ENCODE measurements around the gene TRIM6. TPM values are rescaled to one million over a fixed set of nuclear protein-coding genes. Genes with fewer than 3 reads are reported as not detected.

The TRIM6 gene
- total RNA-seq, 1 donor from 2014 or later: 7.1 TPM

DNA sequence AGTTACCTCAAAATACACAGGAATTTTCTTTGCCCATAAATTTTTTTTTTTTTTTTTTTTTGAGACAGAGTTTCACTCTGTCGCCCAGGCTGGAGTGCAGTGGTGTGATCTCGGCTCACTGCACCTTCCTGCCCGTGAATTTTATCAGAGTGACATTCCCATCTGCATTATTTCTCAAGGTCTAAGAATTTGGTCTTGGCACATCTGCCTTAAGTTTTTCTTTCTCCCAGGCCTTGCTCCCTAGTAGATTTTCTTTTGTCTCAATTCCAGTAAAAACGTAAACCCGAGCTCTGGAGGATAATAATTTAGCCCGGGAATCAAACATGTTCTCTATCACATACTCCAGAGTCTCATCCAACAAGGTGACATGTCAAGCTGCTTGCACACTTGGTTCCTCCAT, 12.4 kb downstream of the TRIM6 start:
- Mint-ChIP-seq H3K9me3 (no peaks in the 10 kb centered on the region), H3K27ac (no peak overlapping the region), H3K36me3 (no peaks in the 10 kb centered on the region), H3K4me3 (no peak overlapping the region), H3K4me1 (no peaks in the 10 kb centered on the region), H3K27me3 (ENCODE audit: insufficient read depth, low read depth) (peaks cover 2% of the 10 kb centered on the region)
- H4K20me1 ChIP-seq (ENCODE audit: low read depth): no peaks in the 10 kb centered on the region
- TF ChIP-seq EZH2phosphoT487 (IDR thresholded peaks at IDR 0.05) (no peak), CTCF (IDR thresholded peaks at IDR 0.05) (no peak), EZH2 (IDR thresholded peaks at IDR 0.05) (no peak)
- no peak overlapping the region for H3K27ac ChIP-seq
- H3K4me1 ChIP-seq: no peaks in the 10 kb centered on the region
- H3K9ac ChIP-seq: no peak overlapping the region
- no peak for DNase-seq (ENCODE audit: low spot score)
- no peaks in the 10 kb centered on the region for H3K79me2 ChIP-seq (ENCODE audit: low read depth)
- no peaks in the 10 kb centered on the region for H3F3A ChIP-seq (ENCODE audit: low read depth)
- no peaks in the 10 kb centered on the region for H3K27me3 ChIP-seq
- no peak overlapping the region for H2AFZ ChIP-seq (replicated peaks)
- H3K4me3 ChIP-seq: no peak overlapping the region
- H3K9me3 ChIP-seq (ENCODE audit: low read depth): no peaks in the 10 kb centered on the region
- H3K36me3 ChIP-seq: no peaks in the 10 kb centered on the region
- H3K4me2 ChIP-seq: no peak overlapping the region

GRCh38 chr11:5610446-5610845, 14.0 kb downstream of the TRIM6 start:
- Histone ChIP-seq H3K27ac (no peak overlapping the region), H3K27me3 (no peaks in the 10 kb centered on the region), H3K4me3 (no peak overlapping the region), H3K79me2 (ENCODE audit: low read depth) (no peaks in the 10 kb centered on the region), H4K20me1 (ENCODE audit: low read depth) (no peaks in the 10 kb centered on the region), H3F3A (ENCODE audit: low read depth) (no peaks in the 10 kb centered on the region), H3K4me1 (no peaks in the 10 kb centered on the region), H3K9ac (no peak overlapping the region), H3K4me2 (no peak overlapping the region), H3K9me3 (ENCODE audit: low read depth) (no peaks in the 10 kb centered on the region), H2AFZ (replicated peaks) (no peak overlapping the region), H3K36me3 (no peaks in the 10 kb centered on the region)
- no peak overlapping the region for H3K4me3 Mint-ChIP-seq
- H3K27ac Mint-ChIP-seq: no peak overlapping the region
- H3K9me3 Mint-ChIP-seq: no peaks in the 10 kb centered on the region
- no peaks in the 10 kb centered on the region for H3K27me3 Mint-ChIP-seq (ENCODE audit: insufficient read depth, low read depth)
- no peak for DNase-seq (ENCODE audit: low spot score)
- TF ChIP-seq EZH2phosphoT487 (IDR thresholded peaks at IDR 0.05) (no peak), EZH2 (IDR thresholded peaks at IDR 0.05) (no peak), CTCF (IDR thresholded peaks at IDR 0.05) (no peak)
- no peaks in the 10 kb centered on the region for H3K4me1 Mint-ChIP-seq
- no peaks in the 10 kb centered on the region for H3K36me3 Mint-ChIP-seq

DNA sequence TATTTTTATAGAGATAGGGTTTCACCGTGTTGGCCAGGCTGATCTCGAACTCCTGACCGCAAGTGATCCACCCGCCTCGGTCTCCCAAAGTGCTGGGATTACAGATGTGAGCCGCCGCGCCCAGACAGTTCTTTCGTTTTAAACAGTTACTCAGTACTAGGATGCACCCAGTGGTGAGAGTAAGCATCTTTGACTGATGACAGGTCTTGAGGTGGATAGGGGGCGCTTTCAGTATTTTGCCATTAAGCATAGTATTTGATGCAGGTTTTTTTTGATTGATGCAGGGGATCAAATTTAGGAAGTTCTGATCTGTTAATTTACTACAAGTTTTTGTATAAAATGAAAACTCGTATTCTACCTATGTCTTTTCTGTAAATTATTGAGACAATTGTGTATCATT, 15.2 kb downstream of the TRIM6 start:
- no peak overlapping the region for H3K9ac ChIP-seq
- no peaks in the 10 kb centered on the region for H4K20me1 ChIP-seq (ENCODE audit: low read depth)
- DNase-seq (ENCODE audit: low spot score): peak; percentile 17
- Mint-ChIP-seq H3K27me3 (ENCODE audit: insufficient read depth, low read depth) (no peaks in the 10 kb centered on the region), H3K9me3 (no peaks in the 10 kb centered on the region), H3K36me3 (no peaks in the 10 kb centered on the region), H3K4me1 (no peaks in the 10 kb centered on the region), H3K4me3 (no peak overlapping the region), H3K27ac (no peak overlapping the region)
- no peak overlapping the region for H3K4me3 ChIP-seq
- H2AFZ ChIP-seq (replicated peaks): no peak overlapping the region
- H3F3A ChIP-seq (ENCODE audit: low read depth): no peaks in the 10 kb centered on the region
- no peak overlapping the region for H3K4me2 ChIP-seq
- H3K9me3 ChIP-seq (ENCODE audit: low read depth): no peaks in the 10 kb centered on the region
- no peak overlapping the region for H3K27ac ChIP-seq
- no peaks in the 10 kb centered on the region for H3K27me3 ChIP-seq
- TF ChIP-seq EZH2 (IDR thresholded peaks at IDR 0.05): no peak
- TF ChIP-seq CTCF (IDR thresholded peaks at IDR 0.05): peak; percentile 35
- H3K79me2 ChIP-seq (ENCODE audit: low read depth): no peaks in the 10 kb centered on the region
- H3K4me1 ChIP-seq: no peaks in the 10 kb centered on the region
- no peaks in the 10 kb centered on the region for H3K36me3 ChIP-seq

- no peak overlapping the region for H3K4me2 ChIP-seq
- Mint-ChIP-seq H3K27ac (no peak overlapping the region), H3K9me3 (no peaks in the 10 kb centered on the region), H3K36me3 (no peaks in the 10 kb centered on the region), H3K27me3 (ENCODE audit: insufficient read depth, low read depth) (no peaks in the 10 kb centered on the region), H3K4me3 (no peak overlapping the region), H3K4me1 (no peaks in the 10 kb centered on the region)
- DNase-seq (ENCODE audit: low spot score): no peak
- H4K20me1 ChIP-seq (ENCODE audit: low read depth): no peaks in the 10 kb centered on the region
- no peaks in the 10 kb centered on the region for H3K79me2 ChIP-seq (ENCODE audit: low read depth)
- no peak overlapping the region for H3K27ac ChIP-seq
- H3K27me3 ChIP-seq: no peaks in the 10 kb centered on the region
- H3K36me3 ChIP-seq: no peaks in the 10 kb centered on the region
- H2AFZ ChIP-seq (replicated peaks): peak overlapping the region; percentile 42
- H3F3A ChIP-seq (ENCODE audit: low read depth): no peaks in the 10 kb centered on the region
- no peak overlapping the region for H3K9ac ChIP-seq
- H3K4me3 ChIP-seq: no peak overlapping the region
- no peaks in the 10 kb centered on the region for H3K4me1 ChIP-seq
- no peak for TF ChIP-seq CTCF (IDR thresholded peaks at IDR 0.05)
- TF ChIP-seq EZH2phosphoT487 (IDR thresholded peaks at IDR 0.05): no peak
- TF ChIP-seq EZH2 (IDR thresholded peaks at IDR 0.05): no peak
- no peaks in the 10 kb centered on the region for H3K9me3 ChIP-seq (ENCODE audit: low read depth)
Measured at GRCh38 chr11:5618807-5619206, 22.4 kb downstream of the TRIM6 start.
